ENCODE measurements around the gene ZNF778. TPM values are rescaled to one million over a fixed set of nuclear protein-coding genes. Genes with fewer than 3 reads are reported as not detected.

Gene ZNF778
- total and polyA plus RNA-seq, 2 of the 13 experiments (the other 11 are each of a cell fraction or from before 2014, with no cell fraction given): 3.8 to 7.2 TPM

DNA sequence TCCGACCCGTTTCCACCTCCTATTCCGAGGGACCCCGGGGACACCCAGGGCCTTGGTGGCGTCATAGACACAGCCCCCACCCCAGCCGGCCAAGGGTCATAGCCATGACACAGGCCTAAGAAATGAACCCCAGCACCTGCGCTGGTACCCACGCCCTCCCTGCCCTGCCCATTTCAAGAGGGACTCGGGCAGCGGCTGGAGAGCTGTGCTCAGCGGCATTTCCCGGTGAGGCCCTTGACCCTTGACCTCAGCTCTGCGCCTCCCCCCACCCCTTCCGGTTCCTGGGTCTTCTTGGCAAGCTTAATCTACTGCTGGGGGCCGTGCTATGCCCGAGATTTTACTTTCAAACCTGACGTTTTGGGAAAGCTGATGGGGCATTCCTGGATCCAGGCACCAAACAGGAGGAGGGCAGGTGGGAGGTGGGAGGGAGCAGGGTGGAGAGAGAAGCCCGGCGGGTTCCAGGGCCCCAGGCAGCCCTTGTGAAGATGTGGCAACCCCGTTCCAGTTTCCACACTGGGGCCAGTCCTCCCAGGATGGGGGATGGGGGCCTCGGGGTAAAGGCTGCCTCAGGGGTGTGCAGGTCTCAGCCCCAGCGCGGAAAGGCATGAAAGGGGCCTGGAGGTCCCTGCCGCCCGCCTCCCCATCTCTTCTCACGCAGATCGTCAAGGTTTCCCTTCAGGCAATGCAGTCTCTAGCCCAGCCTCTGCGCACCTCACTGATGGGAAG is 17.2 kb upstream of the ZNF778 start, which contains the start of gene SLC22A31 (continued):
- TF ChIP-seq KAT2B (IDR thresholded peaks at IDR 0.05; ENCODE audit: borderline replicate concordance, low read depth, low read length) (no peak), ZNF263 (CRISPR knock-in tag; IDR thresholded peaks at IDR 0.05) (0 out of 2 replicates have a peak, but pooled peaks have one; percentile 4), SALL2 (CRISPR knock-in tag; IDR thresholded peaks at IDR 0.05) (peak; percentile 56; the same call in 1 of the 2 replicates), MAFG (CRISPR knock-in tag; IDR thresholded peaks at IDR 0.05) (no peak), PCBP2 (optimal IDR thresholded peaks at IDR 0.05; ENCODE audit: low read depth, low read length, poor library complexity, severe bottlenecking) (no peak), MTF1 (CRISPR knock-in tag; IDR thresholded peaks at IDR 0.05) (no peak), LCORL (IDR thresholded peaks at IDR 0.05) (no peak), LCORL (CRISPR knock-in tag; IDR thresholded peaks at IDR 0.05) (peak; percentile 78), U2AF2 (IDR thresholded peaks at IDR 0.05; ENCODE audit: low read depth, low read length) (no peak), RARG (CRISPR knock-in tag; IDR thresholded peaks at IDR 0.05; ENCODE audit: low read depth) (no peak), ZNF781 (CRISPR knock-in tag; IDR thresholded peaks at IDR 0.05; ENCODE audit: borderline replicate concordance, not compliant biosample characterization) (no peak), HOXA7 (CRISPR knock-in tag; IDR thresholded peaks at IDR 0.05) (no peak), ZNF724P (CRISPR knock-in tag; IDR thresholded peaks at IDR 0.05; ENCODE audit: borderline replicate concordance) (peak; percentile 7; the same call in 1 of the 2 replicates)
- TF ChIP-seq, protein P1, sequence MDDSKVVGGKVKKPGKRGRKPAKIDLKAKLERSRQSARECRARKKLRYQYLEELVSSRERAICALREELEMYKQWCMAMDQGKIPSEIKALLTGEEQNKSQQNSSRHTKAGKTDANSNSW (CRISPR knock-in tag; IDR thresholded peaks at IDR 0.05; ENCODE audit: borderline replicate concordance): no peak
- TF ChIP-seq, protein P2, sequence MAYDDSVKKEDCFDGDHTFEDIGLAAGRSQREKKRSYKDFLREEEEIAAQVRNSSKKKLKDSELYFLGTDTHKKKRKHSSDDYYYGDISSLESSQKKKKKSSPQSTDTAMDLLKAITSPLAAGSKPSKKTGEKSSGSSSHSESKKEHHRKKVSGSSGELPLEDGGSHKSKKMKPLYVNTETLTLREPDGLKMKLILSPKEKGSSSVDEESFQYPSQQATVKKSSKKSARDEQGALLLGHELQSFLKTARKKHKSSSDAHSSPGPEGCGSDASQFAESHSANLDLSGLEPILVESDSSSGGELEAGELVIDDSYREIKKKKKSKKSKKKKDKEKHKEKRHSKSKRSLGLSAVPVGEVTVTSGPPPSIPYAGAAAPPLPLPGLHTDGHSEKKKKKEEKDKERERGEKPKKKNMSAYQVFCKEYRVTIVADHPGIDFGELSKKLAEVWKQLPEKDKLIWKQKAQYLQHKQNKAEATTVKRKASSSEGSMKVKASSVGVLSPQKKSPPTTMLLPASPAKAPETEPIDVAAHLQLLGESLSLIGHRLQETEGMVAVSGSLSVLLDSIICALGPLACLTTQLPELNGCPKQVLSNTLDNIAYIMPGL (CRISPR knock-in tag; IDR thresholded peaks at IDR 0.05; ENCODE audit: borderline replicate concordance in 1 of 2, low read depth in 1 of 2): peak in 1 of 2 experiments; percentile 84; a peak in 3 of 4 replicates
- TF ChIP-seq, protein P3, sequence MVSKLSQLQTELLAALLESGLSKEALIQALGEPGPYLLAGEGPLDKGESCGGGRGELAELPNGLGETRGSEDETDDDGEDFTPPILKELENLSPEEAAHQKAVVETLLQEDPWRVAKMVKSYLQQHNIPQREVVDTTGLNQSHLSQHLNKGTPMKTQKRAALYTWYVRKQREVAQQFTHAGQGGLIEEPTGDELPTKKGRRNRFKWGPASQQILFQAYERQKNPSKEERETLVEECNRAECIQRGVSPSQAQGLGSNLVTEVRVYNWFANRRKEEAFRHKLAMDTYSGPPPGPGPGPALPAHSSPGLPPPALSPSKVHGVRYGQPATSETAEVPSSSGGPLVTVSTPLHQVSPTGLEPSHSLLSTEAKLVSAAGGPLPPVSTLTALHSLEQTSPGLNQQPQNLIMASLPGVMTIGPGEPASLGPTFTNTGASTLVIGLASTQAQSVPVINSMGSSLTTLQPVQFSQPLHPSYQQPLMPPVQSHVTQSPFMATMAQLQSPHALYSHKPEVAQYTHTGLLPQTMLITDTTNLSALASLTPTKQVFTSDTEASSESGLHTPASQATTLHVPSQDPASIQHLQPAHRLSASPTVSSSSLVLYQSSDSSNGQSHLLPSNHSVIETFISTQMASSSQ (IDR thresholded peaks at IDR 0.05; ENCODE audit: low read depth): peak; percentile 49; the same call in 1 of the 2 replicates
- TF ChIP-seq, protein P3 (CRISPR knock-in tag; IDR thresholded peaks at IDR 0.05; ENCODE audit: borderline replicate concordance): peak; percentile 37
- TF ChIP-seq, protein P4, sequence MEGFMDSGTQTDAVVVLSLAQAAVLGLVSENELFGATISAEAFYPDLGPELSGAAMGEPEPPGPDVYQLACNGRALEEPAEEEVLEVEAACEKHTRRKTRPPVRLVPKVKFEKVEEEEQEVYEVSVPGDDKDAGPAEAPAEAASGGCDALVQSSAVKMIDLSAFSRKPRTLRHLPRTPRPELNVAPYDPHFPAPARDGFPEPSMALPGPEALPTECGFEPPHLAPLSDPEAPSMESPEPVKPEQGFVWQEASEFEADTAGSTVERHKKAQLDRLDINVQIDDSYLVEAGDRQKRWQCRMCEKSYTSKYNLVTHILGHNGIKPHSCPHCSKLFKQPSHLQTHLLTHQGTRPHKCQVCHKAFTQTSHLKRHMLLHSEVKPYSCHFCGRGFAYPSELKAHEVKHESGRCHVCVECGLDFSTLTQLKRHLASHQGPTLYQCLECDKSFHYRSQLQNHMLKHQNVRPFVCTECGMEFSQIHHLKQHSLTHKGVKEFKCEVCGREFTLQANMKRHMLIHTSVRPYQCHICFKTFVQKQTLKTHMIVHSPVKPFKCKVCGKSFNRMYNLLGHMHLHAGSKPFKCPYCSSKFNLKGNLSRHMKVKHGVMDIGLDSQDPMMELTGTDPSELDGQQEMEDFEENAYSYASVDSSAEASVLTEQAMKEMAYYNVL (CRISPR knock-in tag; IDR thresholded peaks at IDR 0.05; ENCODE audit: borderline replicate concordance): peak; percentile 62; the same call in 1 of the 2 replicates
- TF ChIP-seq, protein P5, sequence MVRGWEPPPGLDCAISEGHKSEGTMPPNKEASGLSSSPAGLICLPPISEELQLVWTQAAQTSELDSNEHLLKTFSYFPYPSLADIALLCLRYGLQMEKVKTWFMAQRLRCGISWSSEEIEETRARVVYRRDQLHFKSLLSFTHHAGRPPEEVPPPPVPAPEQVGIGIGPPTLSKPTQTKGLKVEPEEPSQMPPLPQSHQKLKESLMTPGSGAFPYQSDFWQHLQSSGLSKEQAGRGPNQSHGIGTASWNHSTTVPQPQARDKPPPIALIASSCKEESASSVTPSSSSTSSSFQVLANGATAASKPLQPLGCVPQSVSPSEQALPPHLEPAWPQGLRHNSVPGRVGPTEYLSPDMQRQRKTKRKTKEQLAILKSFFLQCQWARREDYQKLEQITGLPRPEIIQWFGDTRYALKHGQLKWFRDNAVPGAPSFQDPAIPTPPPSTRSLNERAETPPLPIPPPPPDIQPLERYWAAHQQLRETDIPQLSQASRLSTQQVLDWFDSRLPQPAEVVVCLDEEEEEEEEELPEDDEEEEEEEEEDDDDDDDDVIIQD (CRISPR knock-in tag; IDR thresholded peaks at IDR 0.05; ENCODE audit: low read depth): peak; percentile 65; the same call in 1 of the 2 replicates

All from HepG2 (cell line).